ENCODE data around the gene ZRANB3.

GRCh38 chr2:135140606-135141005, 390.4 kb downstream of the ZRANB3 start:
- no peak for TF ChIP-seq POLR2A (IDR thresholded peaks at IDR 0.05; ENCODE audit: low read length)
- TF ChIP-seq GATA1 (IDR thresholded peaks at IDR 0.05; ENCODE audit: low read depth, low read length): no peak
